GM04503 (cell line): Measurements from ENCODE around the gene EZH2.

ENCODE experiments used
- DNase-seq: peaks from one replicate; pipeline ENCODE4 v3.0.0-alpha.2; 2012; ENCODE audit warnings: low read depth

Gene EZH2

GRCh38 chr7:148761499-148762278, 122.4 kb downstream of the EZH2 start:
- DNase-seq: no peak
